Measurements from ENCODE around the gene CBLN3. TPM values are rescaled to one million over a fixed set of nuclear protein-coding genes. Genes with fewer than 3 reads are reported as not detected.

Gene CBLN3
- total and polyA plus RNA-seq, 7 donors, result 0.38 to 1.5 (median 0.70) TPM

DNA sequence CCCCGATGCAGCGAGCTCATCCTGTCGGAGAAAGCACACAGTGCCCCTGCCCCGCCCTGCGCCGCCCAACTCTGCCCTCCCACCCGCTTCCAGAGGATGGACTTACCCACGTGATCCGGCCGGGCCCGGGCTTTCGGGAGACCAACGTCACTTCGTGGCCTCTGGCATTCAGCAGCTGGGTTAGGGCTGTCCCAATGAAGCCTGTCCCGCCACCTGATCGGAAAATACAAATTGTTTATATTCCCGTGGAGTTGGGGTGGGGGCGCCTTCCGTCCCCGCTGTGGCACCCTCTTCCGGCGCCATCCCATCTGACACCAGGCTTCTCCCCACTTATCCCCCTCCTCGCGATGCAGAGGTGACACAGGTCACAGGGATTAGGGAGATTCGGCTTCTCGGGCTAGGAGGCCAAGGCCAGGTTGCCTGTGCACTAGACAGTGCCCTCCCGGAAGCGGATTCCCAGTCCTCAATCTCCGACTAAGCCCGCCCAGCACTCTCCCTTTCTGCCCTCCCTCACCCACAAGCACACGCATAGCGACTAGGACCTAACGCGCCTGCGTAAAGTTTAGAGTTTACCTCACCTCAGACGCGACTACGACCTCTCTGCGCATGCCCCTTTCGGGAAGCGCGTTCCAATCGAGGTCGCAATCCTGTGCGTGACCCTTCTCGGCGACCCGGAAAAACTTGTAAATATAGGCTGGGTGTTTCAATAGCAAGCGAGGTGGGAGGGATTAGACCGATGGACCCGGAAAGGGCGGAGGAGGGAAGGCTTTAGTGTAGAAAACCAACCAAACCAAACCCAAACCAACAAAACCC is 13.0 kb upstream of the CBLN3 start, which contains the start of gene SDR39U1:
TSS of gene SDR39U1 (minus strand) at position 537 of the 813 bp plus-strand sequence. CDS start at position 530, 7 bp downstream.
- Histone ChIP-seq H3K36me3 (ENCODE audit: insufficient read depth in 1 of 2, low read depth in 1 of 2) (peaks cover 0 to 42% of the 10 kb centered on the region in 2 donors), H3K4me1 (peaks cover 23% of the 10 kb centered on the region), H3K27ac (peak within 1 kb of the TSS; percentile 96), H3K4me3 (peak within 1 kb of the TSS; percentile 79), H3K9me3 (no peaks in the 10 kb centered on the region), H3K27me3 (ENCODE audit: insufficient read depth in 3 of 3, low read length in 2 of 3) (peaks cover 0 to 8% (median 0%) of the 10 kb centered on the region in 3 donors)
- TF ChIP-seq, protein P1, sequence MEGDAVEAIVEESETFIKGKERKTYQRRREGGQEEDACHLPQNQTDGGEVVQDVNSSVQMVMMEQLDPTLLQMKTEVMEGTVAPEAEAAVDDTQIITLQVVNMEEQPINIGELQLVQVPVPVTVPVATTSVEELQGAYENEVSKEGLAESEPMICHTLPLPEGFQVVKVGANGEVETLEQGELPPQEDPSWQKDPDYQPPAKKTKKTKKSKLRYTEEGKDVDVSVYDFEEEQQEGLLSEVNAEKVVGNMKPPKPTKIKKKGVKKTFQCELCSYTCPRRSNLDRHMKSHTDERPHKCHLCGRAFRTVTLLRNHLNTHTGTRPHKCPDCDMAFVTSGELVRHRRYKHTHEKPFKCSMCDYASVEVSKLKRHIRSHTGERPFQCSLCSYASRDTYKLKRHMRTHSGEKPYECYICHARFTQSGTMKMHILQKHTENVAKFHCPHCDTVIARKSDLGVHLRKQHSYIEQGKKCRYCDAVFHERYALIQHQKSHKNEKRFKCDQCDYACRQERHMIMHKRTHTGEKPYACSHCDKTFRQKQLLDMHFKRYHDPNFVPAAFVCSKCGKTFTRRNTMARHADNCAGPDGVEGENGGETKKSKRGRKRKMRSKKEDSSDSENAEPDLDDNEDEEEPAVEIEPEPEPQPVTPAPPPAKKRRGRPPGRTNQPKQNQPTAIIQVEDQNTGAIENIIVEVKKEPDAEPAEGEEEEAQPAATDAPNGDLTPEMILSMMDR (IDR thresholded peaks at IDR 0.05), result no peak
- intact Hi-C loops (cut with DNase I), result no loop called here
- 0 to 1% (median 1%) methylated on average over 52 of the region's 52 CpGs for WGBS, 3 donors
- DNase-seq (peak; percentile 96 to 99), ATAC-seq (peak; percentile 93 to 96 (median 94))

DNA sequence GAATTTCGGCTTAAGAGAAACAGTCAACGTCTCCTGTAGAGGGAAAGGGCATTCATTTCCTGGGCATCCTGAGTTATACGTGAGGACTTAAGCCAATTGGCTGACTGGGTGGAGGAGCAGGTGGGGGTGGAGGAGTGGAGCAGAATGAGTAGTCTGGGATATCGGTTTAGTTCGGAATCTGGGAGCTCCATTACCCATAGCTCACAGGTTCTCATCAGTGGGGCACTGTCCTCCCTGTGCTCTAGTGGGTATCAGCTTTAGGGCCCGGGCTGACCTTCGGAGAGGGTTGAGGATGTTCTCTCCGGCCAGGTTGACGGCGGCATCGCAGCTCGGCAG is 12.4 kb upstream of the CBLN3 start:
- Histone ChIP-seq H3K27ac (peak overlapping the region; percentile 96), H3K27me3 (ENCODE audit: insufficient read depth in 3 of 3, low read length in 2 of 3) (peaks cover 0 to 8% (median 0%) of the 10 kb centered on the region in 3 donors), H3K4me3 (peak overlapping the region; percentile 79), H3K9me3 (no peaks in the 10 kb centered on the region), H3K4me1 (peaks cover 29% of the 10 kb centered on the region), H3K36me3 (ENCODE audit: insufficient read depth in 1 of 2, low read depth in 1 of 2) (peaks cover 0 to 48% of the 10 kb centered on the region in 2 donors)
- TF ChIP-seq, protein P1 (IDR thresholded peaks at IDR 0.05), result no peak
- intact Hi-C loops (cut with DNase I), result no loop called here
- 1% methylated on average over 12 of the region's 12 CpGs for whole genome bisulfite sequencing, 3 donors
- ATAC-seq (no peak), DNase-seq (no peak)

DNA sequence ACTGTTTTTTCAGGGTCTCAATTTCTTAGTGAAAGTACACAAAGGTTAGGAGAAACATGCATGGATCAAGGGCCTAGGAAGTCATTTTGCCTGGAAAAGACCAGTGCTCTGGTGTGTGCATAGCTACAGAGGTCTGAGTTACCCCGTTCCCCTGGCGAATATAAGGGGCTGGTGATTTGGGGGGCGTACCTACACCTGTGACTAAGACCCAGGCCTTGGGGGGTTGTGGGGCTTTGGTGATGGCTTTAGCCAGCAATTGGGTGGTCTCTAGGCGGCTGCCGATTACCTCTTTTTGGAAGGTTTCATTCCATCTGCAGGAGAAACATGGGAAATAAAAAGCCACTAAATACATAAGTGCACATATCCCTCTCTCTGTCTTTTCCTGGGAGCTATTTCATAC is 12.0 kb upstream of the CBLN3 start:
- peaks cover 0 to 8% (median 0%) of the 10 kb centered on the region in 3 donors for H3K27me3 ChIP-seq (ENCODE audit: insufficient read depth in 3 of 3, low read length in 2 of 3)
- WGBS, 3 donors, result 48 to 76% (median 51%) methylated on average over 5 of the region's 5 CpGs
- TF ChIP-seq, protein P1 (IDR thresholded peaks at IDR 0.05), result no peak
- DNase-seq, result no peak
- peak overlapping the region; percentile 79 for H3K4me3 ChIP-seq
- peaks cover 0 to 52% of the 10 kb centered on the region in 2 donors for H3K36me3 ChIP-seq (ENCODE audit: insufficient read depth in 1 of 2, low read depth in 1 of 2)
- no peaks in the 10 kb centered on the region for H3K9me3 ChIP-seq
- no peak for ATAC-seq
- H3K27ac ChIP-seq, result peak overlapping the region; percentile 96
- intact Hi-C loops (cut with DNase I), result no loop called here
- H3K4me1 ChIP-seq, result peaks cover 32% of the 10 kb centered on the region

DNA sequence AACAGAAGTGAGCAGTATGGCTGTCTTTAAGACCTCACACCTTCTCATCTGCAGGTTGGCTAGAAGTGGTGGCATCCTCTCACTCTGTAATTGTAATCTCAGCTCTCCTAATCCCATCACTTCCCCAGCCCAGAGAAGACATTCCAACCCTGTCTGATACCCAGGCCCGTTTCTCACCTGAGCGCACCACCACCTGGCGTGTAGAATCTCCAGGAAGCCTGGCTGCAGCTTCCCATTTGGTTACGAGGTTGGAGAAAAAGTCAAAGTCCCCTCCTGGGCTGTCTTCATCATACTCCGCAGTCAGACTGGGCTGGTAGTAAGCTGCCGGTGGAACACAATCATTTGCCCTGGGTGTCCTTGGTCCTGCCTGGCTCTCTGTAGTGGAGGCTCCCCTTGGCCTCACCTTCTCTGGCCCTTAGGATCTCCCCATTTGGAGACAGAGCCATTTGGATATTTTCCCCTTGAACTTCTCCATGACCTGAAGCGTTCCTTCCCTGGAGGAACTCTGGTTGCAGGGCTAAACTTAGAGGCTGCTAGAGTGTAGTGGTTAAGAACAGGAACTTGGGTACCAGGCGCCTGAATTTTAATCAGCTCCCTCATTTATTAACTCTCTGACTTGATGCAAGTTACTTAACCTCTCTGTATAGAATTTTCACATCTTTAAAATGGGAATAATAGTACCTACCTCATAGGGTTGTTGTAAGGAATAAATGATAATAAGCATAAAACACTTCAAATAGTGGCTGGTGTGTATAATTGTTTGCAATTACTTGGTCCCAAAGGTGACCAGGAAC is 11.3 kb upstream of the CBLN3 start:
- Histone ChIP-seq H3K4me1 (peaks cover 35% of the 10 kb centered on the region), H3K36me3 (ENCODE audit: insufficient read depth in 1 of 2, low read depth in 1 of 2) (peaks cover 0 to 59% of the 10 kb centered on the region in 2 donors), H3K4me3 (no peak overlapping the region), H3K9me3 (no peaks in the 10 kb centered on the region), H3K27ac (peak overlapping the region; percentile 96), H3K27me3 (ENCODE audit: insufficient read depth in 3 of 3, low read length in 2 of 3) (peaks cover 0 to 8% (median 0%) of the 10 kb centered on the region in 3 donors)
- no peak for ATAC-seq
- DNase-seq, result no peak
- TF ChIP-seq, protein P1 (IDR thresholded peaks at IDR 0.05), result no peak
- 78 to 87% (median 78%) methylated on average over 8 of the region's 8 CpGs for WGBS, 3 donors
- intact Hi-C loops (cut with DNase I), result no loop called here
